ENCODE results near the gene DOCK1. TPM values are rescaled to one million over a fixed set of nuclear protein-coding genes. Genes with fewer than 3 reads are reported as not detected.

The DOCK1 gene
- total RNA-seq, 1 experiment from 2014 or later, result 82.2 TPM

GRCh38 chr10:126867567-126868365 lies 37.5 kb upstream of the DOCK1 start:
- no peak for DNase-seq
- Histone ChIP-seq H3K4me1 (no peaks in the 10 kb centered on the region), H3K36me3 (ENCODE audit: control insufficient read depth, insufficient read depth, low read length) (no peaks in the 10 kb centered on the region), H3K4me3 (ENCODE audit: low read depth, low read length) (no peak overlapping the region), H3K9me3 (no peaks in the 10 kb centered on the region), H3K27me3 (replicated peaks; ENCODE audit: control insufficient read depth, insufficient read depth, low read length) (no peaks in the 10 kb centered on the region)
- ChIA-PET CTCF (no interaction called here), POLR2A (no interaction called here)
- no peak overlapping the region for H3K4me3 Mint-ChIP-seq (ENCODE audit: unreplicated experiment)
- no peaks in the 10 kb centered on the region for H3K4me1 Mint-ChIP-seq (ENCODE audit: low read depth, unreplicated experiment)
- H3K9me3 Mint-ChIP-seq (ENCODE audit: unreplicated experiment), result no peaks in the 10 kb centered on the region
- no peaks in the 10 kb centered on the region for H3K27me3 Mint-ChIP-seq (ENCODE audit: insufficient read depth, unreplicated experiment)
- BruUV-seq (replicated peaks), result no TSS peak
- intact Hi-C loops (cut with micrococcal nuclease; ENCODE audit: unreplicated experiment), result no loop called here
- H3K36me3 Mint-ChIP-seq (ENCODE audit: insufficient read depth, unreplicated experiment), result no peaks in the 10 kb centered on the region
- H3K27ac Mint-ChIP-seq (ENCODE audit: unreplicated experiment), result no peak overlapping the region
- TF ChIP-seq CTCF (IDR thresholded peaks at IDR 0.05; ENCODE audit: insufficient read depth in 1 of 2, low read depth in 1 of 2, low read length in 1 of 2, severe bottlenecking in 1 of 2, unreplicated experiment in 1 of 2), result no peak

- Mint-ChIP-seq H3K27me3 (ENCODE audit: insufficient read depth, unreplicated experiment) (no peaks in the 10 kb centered on the region), H3K4me1 (ENCODE audit: low read depth, unreplicated experiment) (no peaks in the 10 kb centered on the region), H3K9me3 (ENCODE audit: unreplicated experiment) (no peaks in the 10 kb centered on the region), H3K36me3 (ENCODE audit: insufficient read depth, unreplicated experiment) (no peaks in the 10 kb centered on the region), H3K27ac (ENCODE audit: unreplicated experiment) (no peak overlapping the region), H3K4me3 (ENCODE audit: unreplicated experiment) (no peak overlapping the region)
- no peak for DNase-seq
- Histone ChIP-seq H3K36me3 (ENCODE audit: control insufficient read depth, insufficient read depth, low read length) (no peaks in the 10 kb centered on the region), H3K9me3 (no peaks in the 10 kb centered on the region), H3K4me1 (no peaks in the 10 kb centered on the region), H3K4me3 (ENCODE audit: low read depth, low read length) (no peak overlapping the region), H3K27me3 (replicated peaks; ENCODE audit: control insufficient read depth, insufficient read depth, low read length) (no peaks in the 10 kb centered on the region)
- ChIA-PET POLR2A (no interaction called here), CTCF (no interaction called here)
- no TSS peak for BruUV-seq (replicated peaks)
- TF ChIP-seq CTCF (IDR thresholded peaks at IDR 0.05; ENCODE audit: insufficient read depth in 1 of 2, low read depth in 1 of 2, low read length in 1 of 2, severe bottlenecking in 1 of 2, unreplicated experiment in 1 of 2), result no peak
- intact Hi-C loops (cut with micrococcal nuclease; ENCODE audit: unreplicated experiment), result no loop called here
Measured at GRCh38 chr10:126868371-126868770, 36.9 kb upstream of the DOCK1 start.

GRCh38 chr10:126872135-126872534 lies 33.1 kb upstream of the DOCK1 start:
- TF ChIP-seq CTCF (IDR thresholded peaks at IDR 0.05; ENCODE audit: insufficient read depth in 1 of 2, low read depth in 1 of 2, low read length in 1 of 2, severe bottlenecking in 1 of 2, unreplicated experiment in 1 of 2), result no peak
- Mint-ChIP-seq H3K4me3 (ENCODE audit: unreplicated experiment) (no peak overlapping the region), H3K27me3 (ENCODE audit: insufficient read depth, unreplicated experiment) (no peaks in the 10 kb centered on the region), H3K4me1 (ENCODE audit: low read depth, unreplicated experiment) (no peaks in the 10 kb centered on the region), H3K36me3 (ENCODE audit: insufficient read depth, unreplicated experiment) (no peaks in the 10 kb centered on the region), H3K27ac (ENCODE audit: unreplicated experiment) (peak overlapping the region; percentile 40), H3K9me3 (ENCODE audit: unreplicated experiment) (no peaks in the 10 kb centered on the region)
- Histone ChIP-seq H3K4me1 (no peaks in the 10 kb centered on the region), H3K9me3 (no peaks in the 10 kb centered on the region), H3K36me3 (ENCODE audit: control insufficient read depth, insufficient read depth, low read length) (no peaks in the 10 kb centered on the region), H3K27me3 (replicated peaks; ENCODE audit: control insufficient read depth, insufficient read depth, low read length) (no peaks in the 10 kb centered on the region), H3K4me3 (ENCODE audit: low read depth, low read length) (no peak overlapping the region)
- no peak for DNase-seq
- CTCF ChIA-PET, result no interaction called here
- intact Hi-C loops (cut with micrococcal nuclease; ENCODE audit: unreplicated experiment), result no loop called here
- BruUV-seq (replicated peaks), result no TSS peak
- POLR2A ChIA-PET, result no interaction called here
